ENCODE measurements around the gene PDX1. TPM values are rescaled to one million over a fixed set of nuclear protein-coding genes. Genes with fewer than 3 reads are reported as not detected.
A peak's percentile ranks its signal among the peaks of the same experiment; 100 is the strongest.
"Not testable (repeated sequence)": the region's sequence is repeated elsewhere in the genome, so short reads cannot be mapped to it uniquely, and the experiment has no call there.

PDX1 gene
- total RNA-seq, 4 donors from 2014 or later, result 0.16 TPM; not detected in 3

GRCh38 chr13:27961227-27962085 lies 41.7 kb downstream of the PDX1 start:
- Histone ChIP-seq H3K4me1 (peaks cover 0 to 64% (median 45%) of the 10 kb centered on the region in 4 donors), H3K27me3 (peaks cover 95% of the 10 kb centered on the region), H3K4me3 (peak overlapping the region in 3 of 4 donors; percentile 16 to 72 (median 30)), H3K9me3 (no peaks in the 10 kb centered on the region), H3K36me3 (no peaks in the 10 kb centered on the region), H3K27ac (peak overlapping the region; percentile 75 to 97 (median 92))
- in situ Hi-C loops (cut with MboI; ENCODE audit: low pct_ligation_motif_present in 1 of 4, low pct_unique_long_range_greater_than_20kb in 1 of 4, low sequenced_read_pairs in 3 of 4) (no loop called here), intact Hi-C loops (cut with DNase I; ENCODE audit: low total_unique reads) (no loop called here)
- no peak for TF ChIP-seq POLR2AphosphoS5 (IDR thresholded peaks at IDR 0.05)
- TF ChIP-seq, protein P1, sequence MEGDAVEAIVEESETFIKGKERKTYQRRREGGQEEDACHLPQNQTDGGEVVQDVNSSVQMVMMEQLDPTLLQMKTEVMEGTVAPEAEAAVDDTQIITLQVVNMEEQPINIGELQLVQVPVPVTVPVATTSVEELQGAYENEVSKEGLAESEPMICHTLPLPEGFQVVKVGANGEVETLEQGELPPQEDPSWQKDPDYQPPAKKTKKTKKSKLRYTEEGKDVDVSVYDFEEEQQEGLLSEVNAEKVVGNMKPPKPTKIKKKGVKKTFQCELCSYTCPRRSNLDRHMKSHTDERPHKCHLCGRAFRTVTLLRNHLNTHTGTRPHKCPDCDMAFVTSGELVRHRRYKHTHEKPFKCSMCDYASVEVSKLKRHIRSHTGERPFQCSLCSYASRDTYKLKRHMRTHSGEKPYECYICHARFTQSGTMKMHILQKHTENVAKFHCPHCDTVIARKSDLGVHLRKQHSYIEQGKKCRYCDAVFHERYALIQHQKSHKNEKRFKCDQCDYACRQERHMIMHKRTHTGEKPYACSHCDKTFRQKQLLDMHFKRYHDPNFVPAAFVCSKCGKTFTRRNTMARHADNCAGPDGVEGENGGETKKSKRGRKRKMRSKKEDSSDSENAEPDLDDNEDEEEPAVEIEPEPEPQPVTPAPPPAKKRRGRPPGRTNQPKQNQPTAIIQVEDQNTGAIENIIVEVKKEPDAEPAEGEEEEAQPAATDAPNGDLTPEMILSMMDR (IDR thresholded peaks at IDR 0.05), result no peak
- no peak for TF ChIP-seq EP300 (IDR thresholded peaks at IDR 0.05; ENCODE audit: low read depth)
- TF ChIP-seq POLR2A (IDR thresholded peaks at IDR 0.05), result no peak
- 8 to 11% methylated on average over 3 to 25 of the region's 25 CpGs for WGBS, 2 donors (ENCODE audit: low coverage in 1 of 2)
- DNase-seq, result no peak

DNA sequence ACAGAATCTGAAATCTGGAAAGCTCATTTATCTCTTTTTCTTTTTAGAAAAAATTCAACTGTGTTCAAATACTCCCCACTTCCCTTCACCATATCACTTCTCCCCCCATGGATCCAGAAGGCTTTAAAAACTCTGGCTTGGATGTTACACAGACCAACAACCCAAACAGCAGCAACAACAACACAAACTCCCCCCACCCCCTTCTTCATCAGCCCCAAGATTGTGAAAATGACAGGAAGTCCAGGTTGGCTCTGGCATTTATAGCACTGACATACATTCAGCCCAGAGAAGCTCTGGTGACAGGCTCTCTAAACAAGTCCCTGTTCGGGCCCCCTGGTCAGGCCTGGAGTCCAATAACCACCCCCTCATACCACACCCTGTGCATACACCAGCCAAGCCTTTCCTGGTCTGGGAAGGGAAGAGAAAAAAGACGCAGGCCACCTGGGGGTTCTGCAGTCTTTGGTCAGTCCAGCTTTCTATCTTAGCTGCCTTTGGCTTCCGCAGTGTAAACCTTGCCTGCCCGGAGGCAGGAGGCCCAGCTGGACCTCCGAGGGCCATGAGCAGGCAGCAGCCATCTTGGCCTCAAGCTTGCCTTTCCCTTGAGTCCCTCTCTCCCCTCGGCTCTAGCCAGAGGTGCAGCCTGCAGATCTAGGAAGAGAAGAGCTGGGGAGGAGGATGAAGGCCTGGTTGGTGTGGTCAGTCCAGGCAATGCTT lies 42.5 kb downstream of the PDX1 start:
- Histone ChIP-seq H3K4me1 (peaks cover 0 to 64% (median 45%) of the 10 kb centered on the region in 4 donors), H3K9me3 (no peaks in the 10 kb centered on the region), H3K27ac (peak overlapping the region; percentile 75 to 97 (median 92)), H3K4me3 (peak overlapping the region in 2 of 4 donors; percentile 19 to 72), H3K36me3 (no peaks in the 10 kb centered on the region), H3K27me3 (peaks cover 95% of the 10 kb centered on the region)
- intact Hi-C loops (cut with DNase I; ENCODE audit: low total_unique reads) (no loop called here), in situ Hi-C loops (cut with MboI; ENCODE audit: low pct_ligation_motif_present in 1 of 4, low pct_unique_long_range_greater_than_20kb in 1 of 4, low sequenced_read_pairs in 3 of 4) (no loop called here)
- DNase-seq, result peak; percentile 65
- TF ChIP-seq, protein P1 (IDR thresholded peaks at IDR 0.05), result no peak
- TF ChIP-seq POLR2AphosphoS5 (IDR thresholded peaks at IDR 0.05) (peak; percentile 28 to 67 (median 55)), EP300 (IDR thresholded peaks at IDR 0.05; ENCODE audit: low read depth) (no peak), POLR2A (IDR thresholded peaks at IDR 0.05) (peak; percentile 64)
- 40% methylated on average over 6 of the region's 6 CpGs; no CpG with 5 or more reads in 1 of the 2 donors for WGBS, 2 donors (ENCODE audit: low coverage in 1 of 2)

DNA sequence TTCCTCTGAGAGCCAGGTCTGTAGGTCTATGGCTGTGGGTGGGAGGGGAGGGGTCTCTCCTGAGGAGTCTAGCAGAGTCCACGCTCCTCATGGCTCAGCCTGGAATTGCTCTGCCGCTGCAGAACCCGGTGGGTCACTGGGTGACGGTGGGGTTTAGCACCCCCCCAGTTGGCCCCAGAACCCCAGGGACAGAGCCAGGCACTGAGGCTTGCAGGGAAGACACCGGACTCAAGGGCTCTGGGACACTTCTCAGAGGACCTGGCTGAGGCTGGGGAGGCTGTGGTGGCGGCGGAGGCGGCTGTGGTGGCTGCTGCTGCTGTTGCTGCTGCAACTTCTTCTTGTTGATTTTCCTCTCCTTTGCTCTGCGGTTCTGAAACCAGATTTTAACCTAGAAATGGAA lies 43.2 kb downstream of the PDX1 start:
- Histone ChIP-seq H3K4me1 (peaks cover 0 to 66% (median 45%) of the 10 kb centered on the region in 4 donors), H3K9me3 (no peaks in the 10 kb centered on the region), H3K36me3 (no peaks in the 10 kb centered on the region), H3K27me3 (peaks cover 95% of the 10 kb centered on the region), H3K27ac (peak overlapping the region; percentile 75 to 97 (median 92)), H3K4me3 (peak overlapping the region in 2 of 4 donors; percentile 19 to 72)
- intact Hi-C loops (cut with DNase I; ENCODE audit: low total_unique reads), result no loop called here
- TF ChIP-seq POLR2AphosphoS5 (IDR thresholded peaks at IDR 0.05) (no peak), EP300 (IDR thresholded peaks at IDR 0.05; ENCODE audit: low read depth) (no peak), POLR2A (IDR thresholded peaks at IDR 0.05) (no peak)
- TF ChIP-seq, protein P1 (IDR thresholded peaks at IDR 0.05), result no peak
- WGBS, 2 donors (ENCODE audit: low coverage in 1 of 2), result 41% methylated on average over 9 of the region's 9 CpGs; no CpG with 5 or more reads in 1 of the 2 donors
- no peak for DNase-seq
- in situ Hi-C loops (cut with MboI; ENCODE audit: low pct_ligation_motif_present in 1 of 4, low pct_unique_long_range_greater_than_20kb in 1 of 4, low sequenced_read_pairs in 3 of 4), result no loop called here

DNA sequence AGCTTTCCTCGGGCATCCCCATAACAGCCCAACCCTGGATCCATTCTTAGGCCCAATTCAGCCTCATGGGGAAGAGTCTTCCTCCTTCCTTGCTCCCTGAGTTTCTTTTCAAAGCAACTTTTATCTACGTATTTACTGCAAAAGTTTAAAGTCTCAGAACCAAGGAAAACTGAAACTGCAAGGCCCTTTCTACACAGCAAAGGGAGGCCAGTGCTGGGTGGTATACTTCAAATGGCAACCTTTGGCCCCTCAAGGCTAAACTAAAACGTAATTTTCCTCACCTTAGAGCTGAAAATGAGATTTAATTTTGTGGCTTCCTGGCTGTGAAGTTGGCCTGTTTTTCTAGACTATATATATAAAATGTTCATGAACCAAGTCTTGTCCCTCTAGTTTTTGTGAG lies 43.7 kb downstream of the PDX1 start:
- in situ Hi-C loops (cut with MboI; ENCODE audit: low pct_ligation_motif_present in 1 of 4, low pct_unique_long_range_greater_than_20kb in 1 of 4, low sequenced_read_pairs in 3 of 4), result no loop called here
- H3K4me1 ChIP-seq, result peaks cover 0 to 67% (median 48%) of the 10 kb centered on the region in 4 donors
- H3K27ac ChIP-seq, result peak overlapping the region; percentile 75 to 97 (median 92)
- DNase-seq, result no peak
- intact Hi-C loops (cut with DNase I; ENCODE audit: low total_unique reads), result no loop called here
- peak overlapping the region in 2 of 4 donors; percentile 19 to 72 for H3K4me3 ChIP-seq
- 40 to 60% methylated on average over 1 to 3 of the region's 3 CpGs for whole genome bisulfite sequencing, 2 donors (ENCODE audit: low coverage in 1 of 2)
- H3K9me3 ChIP-seq, result no peaks in the 10 kb centered on the region
- no peak for TF ChIP-seq EP300 (IDR thresholded peaks at IDR 0.05; ENCODE audit: low read depth)
- no peak for TF ChIP-seq POLR2A (IDR thresholded peaks at IDR 0.05)
- TF ChIP-seq POLR2AphosphoS5 (IDR thresholded peaks at IDR 0.05), result no peak
- TF ChIP-seq, protein P1 (IDR thresholded peaks at IDR 0.05), result no peak
- no peaks in the 10 kb centered on the region for H3K36me3 ChIP-seq
- peaks cover 95% of the 10 kb centered on the region for H3K27me3 ChIP-seq

DNA sequence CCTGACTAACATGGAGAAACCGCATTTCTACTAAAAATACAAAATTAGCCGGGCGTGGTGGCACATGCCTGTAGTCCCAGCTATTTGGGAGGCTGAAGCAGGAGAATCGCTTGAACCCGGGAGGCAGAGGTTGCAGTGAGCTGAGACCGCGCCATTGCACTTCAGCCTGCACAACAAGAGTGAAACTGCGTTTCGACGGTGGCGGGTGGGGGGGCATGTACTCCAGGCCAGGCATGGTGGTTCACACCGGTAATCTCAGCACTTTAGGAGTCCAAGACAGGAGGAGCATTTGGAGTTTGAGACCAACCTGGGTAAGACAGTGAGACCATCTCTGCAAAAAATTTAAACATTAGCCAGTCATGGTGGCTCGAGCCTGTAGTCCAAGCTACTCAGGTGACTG lies 44.4 kb downstream of the PDX1 start:
- intact Hi-C loops (cut with DNase I; ENCODE audit: low total_unique reads); H3K36me3 ChIP-seq; H3K9me3 ChIP-seq; in situ Hi-C loops (cut with MboI; ENCODE audit: low pct_ligation_motif_present in 1 of 4, low pct_unique_long_range_greater_than_20kb in 1 of 4, low sequenced_read_pairs in 3 of 4): not testable (repeated sequence)
- H3K4me3 ChIP-seq, result peak overlapping the region in 3 of 4 donors; percentile 19 to 75 (median 72)
- H3K27me3 ChIP-seq, result peaks cover 95% of the 10 kb centered on the region
- H3K4me1 ChIP-seq, result peaks cover 0 to 67% (median 49%) of the 10 kb centered on the region in 4 donors
- H3K27ac ChIP-seq, result peak overlapping the region; percentile 75 to 97 (median 92)
- peak; percentile 44 for DNase-seq
- 28 to 29% methylated on average over 7 to 13 of the region's 13 CpGs for WGBS, 2 donors (ENCODE audit: low coverage in 1 of 2)
